GM18505 (cell line): ENCODE data around the gene MED27.
"Not testable (repeated sequence)": the region's sequence is repeated elsewhere in the genome, so short reads cannot be mapped to it uniquely, and the experiment has no call there.

Source experiments
- ATAC-seq: cut with Tn5 transposase; IDR thresholded peaks from one replicate; pipeline ENCODE4 v1.9.1; 2021; ENCODE audit not compliant: unreplicated experiment
- POLR2A ChIP-seq: IDR thresholded peaks from 4 replicates; pipeline ENCODE4 v1.6.1; 2011; ENCODE audit warnings: borderline replicate concordance; ENCODE audit not compliant: insufficient read depth, insufficient read length; ENCODE audit errors: extremely low read depth

Gene MED27

GRCh38 chr9:132023419-132024180, 56.1 kb downstream of the MED27 start:
- no peak for ATAC-seq
- TF ChIP-seq POLR2A = no peak

GRCh38 chr9:132020820-132021510, 58.7 kb downstream of the MED27 start:
- ATAC-seq = no peak
- no peak for TF ChIP-seq POLR2A

GRCh38 chr9:132020272-132020671, 59.4 kb downstream of the MED27 start:
- no peak for TF ChIP-seq POLR2A
- no peak for ATAC-seq

GRCh38 chr9:132019702-132020101, 60.0 kb downstream of the MED27 start:
- TF ChIP-seq POLR2A = no peak
- ATAC-seq = no peak

DNA sequence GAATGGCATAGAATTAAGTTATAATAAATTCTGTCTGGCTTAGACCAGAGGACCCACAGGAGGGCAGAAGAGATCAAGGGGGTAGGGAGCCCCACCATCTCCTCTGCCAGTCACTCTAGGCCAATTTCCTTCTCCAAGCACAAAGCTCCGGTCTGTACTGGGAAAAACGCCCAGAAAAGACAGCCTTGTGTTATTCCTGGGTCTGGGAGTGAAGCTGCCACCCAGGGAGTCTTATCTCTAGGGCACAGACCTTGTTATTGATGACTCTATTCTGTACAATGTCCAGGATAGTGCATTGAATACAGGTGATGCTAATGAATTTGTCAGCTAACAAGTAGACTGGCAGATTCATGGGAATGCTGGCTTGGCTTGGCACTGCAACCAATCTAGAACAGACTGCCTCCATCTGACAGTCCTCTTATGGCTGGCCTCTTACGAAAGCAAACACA, 60.7 kb downstream of the MED27 start:
- ATAC-seq = no peak
- no peak for TF ChIP-seq POLR2A

GRCh38 chr9:132016456-132016855, 63.2 kb downstream of the MED27 start:
- ATAC-seq = no peak
- no peak for TF ChIP-seq POLR2A

DNA sequence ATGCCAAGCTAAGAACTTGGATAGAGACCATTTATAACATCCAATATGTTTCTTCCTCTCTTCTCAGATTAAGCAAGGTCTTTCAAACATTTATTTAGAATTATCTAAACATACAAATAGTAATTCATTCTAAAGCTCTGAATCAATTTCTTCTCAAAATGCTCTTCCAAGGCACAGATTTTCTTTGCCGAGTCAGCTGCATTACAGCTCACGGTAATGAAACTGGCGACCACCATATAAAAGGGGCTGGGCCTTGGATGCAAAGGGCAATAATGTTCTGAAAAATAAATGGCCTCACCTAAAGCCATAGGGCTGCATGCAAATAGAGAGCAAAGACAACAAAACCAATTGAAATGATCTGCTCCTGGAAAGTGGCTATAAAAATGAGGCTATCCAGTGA, 63.8 kb downstream of the MED27 start:
- TF ChIP-seq POLR2A = no peak

GRCh38 chr9:132014218-132014805, 65.4 kb downstream of the MED27 start:
- ATAC-seq = no peak
- no peak for TF ChIP-seq POLR2A

More for the DNA sequence above, 63.8 kb downstream of the MED27 start:
- ATAC-seq = no peak

GRCh38 chr9:132012704-132013357, 66.8 kb downstream of the MED27 start:
- no peak for TF ChIP-seq POLR2A
- ATAC-seq = no peak

DNA sequence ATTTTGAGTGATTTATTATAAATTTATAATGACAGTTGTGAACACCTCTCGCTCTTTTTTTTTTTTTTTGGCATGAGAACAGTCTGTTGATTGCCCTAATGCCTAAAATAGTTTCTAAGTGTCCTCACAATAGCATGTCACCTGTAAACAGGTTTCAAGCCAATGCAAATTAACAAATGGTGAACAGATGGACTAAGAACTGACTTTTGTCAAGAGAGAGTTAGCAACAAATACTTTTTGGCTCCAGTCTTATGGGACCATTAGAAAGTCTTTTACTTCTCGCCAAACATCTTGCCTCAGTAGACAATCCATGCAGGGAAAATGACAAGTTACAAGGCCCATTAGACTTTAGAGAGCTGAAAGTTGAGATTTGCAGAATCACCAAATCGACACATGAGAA, 67.8 kb downstream of the MED27 start:
- no peak for TF ChIP-seq POLR2A
- ATAC-seq = no peak

- ATAC-seq = no peak
- TF ChIP-seq POLR2A = no peak
Observed at GRCh38 chr9:132011309-132011708, 68.4 kb downstream of the MED27 start.

GRCh38 chr9:132010201-132010600, 69.5 kb downstream of the MED27 start:
- ATAC-seq = not testable (repeated sequence)
